Astrocyte (in vitro differentiated cells and primary cell): ENCODE data around the gene SUSD6. TPM values are rescaled to one million over a fixed set of nuclear protein-coding genes. Genes with fewer than 3 reads are reported as not detected.
A peak's percentile ranks its signal among the peaks of the same experiment; 100 is the strongest.
"Not testable (repeated sequence)": the region's sequence is repeated elsewhere in the genome, so short reads cannot be mapped to it uniquely, and the experiment has no call there.

Experiments used
- DNase-seq: peaks from one replicate; pipeline ENCODE4 v3.0.0-alpha.2; 2010; ENCODE audit warnings: low read depth
- FAIRE-seq: peaks from 2 replicates; lab custom pipeline; 2011; peaks lifted over from hg19 to GRCh38; lab: Jason Lieb, UNC
- H2AFZ ChIP-seq: 2 replicates; pipeline ENCODE4 v1.6.0; 2012; ENCODE audit warnings: low read depth, low read length, inconsistent platforms
- H3K27ac ChIP-seq: 2 replicates; pipeline ENCODE4 v1.5.1; 2011; ENCODE audit warnings: low read depth, low read length, inconsistent platforms
- H3K27me3 ChIP-seq: 2 replicates; pipeline ENCODE4 v1.6.0; 2011; ENCODE audit warnings: low read length, inconsistent platforms; ENCODE audit not compliant: insufficient read depth
- H3K36me3 ChIP-seq: 2 replicates; pipeline ENCODE4 v1.5.1; 2011; ENCODE audit warnings: low read length, inconsistent platforms; ENCODE audit not compliant: insufficient read depth
- H3K4me1 ChIP-seq: 2 replicates; pipeline ENCODE4 v1.5.1; 2011; ENCODE audit warnings: low read length, inconsistent platforms; ENCODE audit not compliant: insufficient read depth
- H3K4me2 ChIP-seq: 2 replicates; pipeline ENCODE4 v1.6.0; 2012; ENCODE audit warnings: low read length, inconsistent platforms
- H3K4me3 ChIP-seq: 2 replicates; pipeline ENCODE4 v1.5.1; 2011; ENCODE audit warnings: low read depth, mild to moderate bottlenecking, low read length, inconsistent platforms; ENCODE audit not compliant: insufficient read depth
- H3K79me2 ChIP-seq: 2 replicates; pipeline ENCODE4 v1.6.0; 2012; ENCODE audit warnings: mild to moderate bottlenecking, low read length, inconsistent platforms; ENCODE audit not compliant: insufficient read depth
- H3K9ac ChIP-seq: 2 replicates; pipeline ENCODE4 v1.6.0; 2012; ENCODE audit warnings: mild to moderate bottlenecking, low read length, inconsistent platforms
- H3K9me3 ChIP-seq: 2 replicates; pipeline ENCODE4 v1.5.1; 2012; ENCODE audit warnings: low read depth, mild to moderate bottlenecking, low read length, inconsistent platforms; ENCODE audit not compliant: insufficient read depth
- H4K20me1 ChIP-seq: 2 replicates; pipeline ENCODE4 v1.6.0; 2012; ENCODE audit warnings: low read length, inconsistent platforms; ENCODE audit not compliant: insufficient read depth
- H3K27ac Mint-ChIP-seq: one replicate; pipeline ENCODE4 v1.8.0; 2021; ENCODE audit warnings: mild to moderate bottlenecking, mixed read lengths; ENCODE audit not compliant: unreplicated experiment
- H3K27me3 Mint-ChIP-seq: one replicate; pipeline ENCODE4 v1.8.0; 2021; ENCODE audit warnings: low read depth, mixed read lengths; ENCODE audit not compliant: unreplicated experiment
- H3K36me3 Mint-ChIP-seq: one replicate; pipeline ENCODE4 v1.8.0; 2021; ENCODE audit warnings: low read depth, mixed read lengths; ENCODE audit not compliant: unreplicated experiment
- H3K4me1 Mint-ChIP-seq: one replicate; pipeline ENCODE4 v1.8.0; 2021; ENCODE audit warnings: low read depth, mixed read lengths; ENCODE audit not compliant: unreplicated experiment
- H3K4me3 Mint-ChIP-seq: one replicate; pipeline ENCODE4 v1.8.0; 2021; ENCODE audit warnings: mild to moderate bottlenecking, moderate library complexity, mixed read lengths; ENCODE audit not compliant: unreplicated experiment
- H3K9me3 Mint-ChIP-seq: one replicate; pipeline ENCODE4 v1.8.0; 2021; ENCODE audit warnings: mild to moderate bottlenecking, mixed read lengths; ENCODE audit not compliant: unreplicated experiment
- CTCF ChIP-seq: IDR thresholded peaks from 2 replicates; pipeline ENCODE4 v1.5.1; 2011; ENCODE audit warnings: low read depth, mild to moderate bottlenecking, inconsistent platforms, low read length, moderate library complexity; ENCODE audit not compliant: insufficient read depth
- EZH2 ChIP-seq: IDR thresholded peaks from 2 replicates; pipeline ENCODE4 v1.6.1; 2012; ENCODE audit warnings: mild to moderate bottlenecking, low read length, inconsistent platforms; ENCODE audit not compliant: insufficient read depth
- total RNA-seq: library from RNA; stranded (reverse); gene quantifications from 2 replicates; pipeline ENCODE4 v1.2.1, GENCODE V29; 2021

The SUSD6 gene
- total RNA-seq, 1 donor from 2014 or later = 25.6 TPM

GRCh38 chr14:69644814-69645213 lies 33.4 kb downstream of the SUSD6 start:
- Histone ChIP-seq H3K4me3 (no peak overlapping the region), H3K36me3 (no peaks in the 10 kb centered on the region), H3K79me2 (peaks cover 68% of the 10 kb centered on the region), H3K27me3 (no peaks in the 10 kb centered on the region), H3K9ac (no peak overlapping the region), H4K20me1 (peaks cover 36% of the 10 kb centered on the region), H2AFZ (no peak overlapping the region), H3K4me1 (peaks cover 21% of the 10 kb centered on the region), H3K27ac (no peak overlapping the region), H3K9me3 (no peaks in the 10 kb centered on the region), H3K4me2 (no peak overlapping the region)
- Mint-ChIP-seq H3K27me3 (no peaks in the 10 kb centered on the region), H3K27ac (no peak overlapping the region), H3K36me3 (peaks cover 26% of the 10 kb centered on the region), H3K4me1 (peaks cover 43% of the 10 kb centered on the region), H3K4me3 (no peak overlapping the region), H3K9me3 (peaks cover 14% of the 10 kb centered on the region)
- no peak for TF ChIP-seq CTCF
- no peak for TF ChIP-seq EZH2
- DNase-seq (no peak), FAIRE-seq (no peak)

- Histone ChIP-seq H3K4me2 (peak overlapping the region; percentile 23), H3K27ac (no peak overlapping the region), H3K4me3 (no peak overlapping the region), H3K79me2 (peaks cover 72% of the 10 kb centered on the region), H3K9me3 (no peaks in the 10 kb centered on the region), H3K36me3 (no peaks in the 10 kb centered on the region), H2AFZ (no peak overlapping the region), H4K20me1 (peaks cover 47% of the 10 kb centered on the region), H3K27me3 (no peaks in the 10 kb centered on the region), H3K4me1 (peaks cover 43% of the 10 kb centered on the region), H3K9ac (no peak overlapping the region)
- Mint-ChIP-seq H3K9me3 (peaks cover 7% of the 10 kb centered on the region), H3K36me3 (peaks cover 14% of the 10 kb centered on the region), H3K4me3 (no peak overlapping the region), H3K27ac (peak overlapping the region; percentile 60), H3K27me3 (no peaks in the 10 kb centered on the region), H3K4me1 (peaks cover 65% of the 10 kb centered on the region)
- FAIRE-seq = no peak
- TF ChIP-seq EZH2 = no peak
- TF ChIP-seq CTCF = no peak
- DNase-seq = no peak
These were observed 35.8 kb downstream of the SUSD6 start for GRCh38 chr14:69647213-69647612.

- not testable (repeated sequence) for H3K4me3 Mint-ChIP-seq, H3K4me3 ChIP-seq, H3K27me3 Mint-ChIP-seq, H3K27me3 ChIP-seq, H3K9me3 ChIP-seq, H3K9me3 Mint-ChIP-seq, FAIRE-seq, H3K9ac ChIP-seq, H2AFZ ChIP-seq, DNase-seq, H3K36me3 ChIP-seq
- Histone ChIP-seq H3K4me2 (peak overlapping the region; percentile 23), H3K79me2 (peaks cover 74% of the 10 kb centered on the region), H3K4me1 (peaks cover 46% of the 10 kb centered on the region), H4K20me1 (peaks cover 48% of the 10 kb centered on the region), H3K27ac (peak overlapping the region; percentile 67)
- Mint-ChIP-seq H3K36me3 (peaks cover 11% of the 10 kb centered on the region), H3K27ac (peak overlapping the region; percentile 16), H3K4me1 (peaks cover 65% of the 10 kb centered on the region)
These were observed 36.2 kb downstream of the SUSD6 start for GRCh38 chr14:69647642-69648041.
